HCT116 (cell line): Measurements from ENCODE around the gene RGP1. TPM values are rescaled to one million over a fixed set of nuclear protein-coding genes. Genes with fewer than 3 reads are reported as not detected.

Experiments used
- ATAC-seq: fragments of 200-7000 bp; cut with Tn5 transposase; 2 replicates; pipeline ENCODE4 v1.9.1; 2020; ENCODE audit warnings: mild to moderate bottlenecking, moderate library complexity
- BruUV-seq: library from RNA; stranded (reverse); fragments of 400-500 nt; replicated peaks from 2 replicates; lab custom pipeline; 2021; lab: Mats Ljungman, UMichigan
- CTCF ChIA-PET: fragments of 300-600 bp; sonication (Branson Sonifier 250); formaldehyde crosslinking; loops from one replicate; lab custom pipeline; 2021; ENCODE audit warnings: antibody characterized with exemption; lab: Charles Lee
- POLR2A ChIA-PET: fragments of 300-600, 350-600 bp; sonication (Branson Sonifier 250); formaldehyde crosslinking; loops from one replicate; lab custom pipeline; 2021; ENCODE audit warnings: antibody characterized with exemption; lab: Charles Lee
- RAD21 ChIA-PET, 2 experiments: fragments of 300-600 bp; sonication (Branson Sonifier 250); formaldehyde crosslinking; loops; one replicate each; lab custom pipeline; 2023; ENCODE audit warnings: low total read pairs in 2 of 2; ENCODE audit not compliant: uncharacterized antibody in 2 of 2, unreplicated experiment in 2 of 2, low non-redundant PET in 1 of 2; lab: Charles Lee
- DNase-seq: peaks from one replicate; pipeline ENCODE4 v3.0.0-alpha.2; 2010; ENCODE audit warnings: low read depth, low spot score
- H2AFZ ChIP-seq: fragments of 200-600 bp; shearing (Covaris generic), sonication (generic); 2 replicates; pipeline ENCODE4 v1.6.1; 2017; ENCODE audit warnings: low read depth, mixed run types, mixed read lengths, antibody characterized with exemption, low read length; ENCODE audit not compliant: poor library complexity, severe bottlenecking
- H3K27ac ChIP-seq: 2 replicates; pipeline ENCODE4 v1.5.1; 2012; ENCODE audit warnings: low read depth, low read length
- H3K27me3 ChIP-seq: fragments of 200-600 bp; sonication (generic); 2 replicates; pipeline ENCODE4 v1.6.1; 2016; ENCODE audit warnings: mixed run types, low read length, mixed read lengths; ENCODE audit not compliant: insufficient read depth
- H3K36me3 ChIP-seq, 2 experiments: fragments of 200-500 bp in 1 of 2; fragments of 200-600 bp in 1 of 2; sonication (Bioruptor generic) in 1 of 2; sonication (generic) in 1 of 2; 2 replicates each; pipeline versions ENCODE4 v1.5.1 to v1.6.1; 2014 to 2016; ENCODE audit warnings: low read length in 2 of 2, inconsistent platforms in 1 of 2, mixed read lengths in 1 of 2, mixed run types in 1 of 2; ENCODE audit not compliant: insufficient read depth in 2 of 2, control insufficient read depth in 1 of 2
- H3K4me1 ChIP-seq, 2 experiments: fragments of 200-600 bp in 1 of 2; sonication (generic) in 1 of 2; 2 replicates each; pipeline versions ENCODE4 v1.5.1 to v1.6.1; 2012 to 2017; ENCODE audit warnings: low read length in 2 of 2, inconsistent platforms in 1 of 2, mild to moderate bottlenecking in 1 of 2, mixed read lengths in 1 of 2, mixed run types in 1 of 2, moderate library complexity in 1 of 2; ENCODE audit not compliant: insufficient read depth in 2 of 2, control insufficient read depth in 1 of 2
- H3K4me2 ChIP-seq: fragments of 200-600 bp; sonication (generic); 2 replicates; pipeline ENCODE4 v1.6.1; 2017; ENCODE audit warnings: mixed run types, low read length, mixed read lengths
- H3K4me3 ChIP-seq, 2 experiments: fragments of 200-600 bp in 1 of 2; sonication (generic) in 1 of 2; replicated peaks in 1 of 2; 2 replicates each; pipeline ENCODE4 v1.5.1; 2011 to 2016; ENCODE audit warnings: low read length in 2 of 2, control low read depth in 1 of 2, low read depth in 1 of 2, mild to moderate bottlenecking in 1 of 2, mixed read lengths in 1 of 2, mixed run types in 1 of 2
- H3K79me2 ChIP-seq: fragments of 200-600 bp; sonication (generic); 2 replicates; pipeline ENCODE4 v1.6.1; 2017; ENCODE audit warnings: mild to moderate bottlenecking, mixed run types, low read length, moderate library complexity, mixed read lengths; ENCODE audit not compliant: insufficient read depth
- H3K9ac ChIP-seq: fragments of 200-600 bp; sonication (generic); 2 replicates; pipeline ENCODE4 v1.6.1; 2016; ENCODE audit warnings: low read length, mixed read lengths
- H3K9me2 ChIP-seq: fragments of 200-600 bp; sonication (generic), shearing (Covaris generic); 2 replicates; pipeline ENCODE4 v1.6.1; 2017; ENCODE audit warnings: mixed run types, mild to moderate bottlenecking, moderate library complexity; ENCODE audit not compliant: insufficient read depth
- H3K9me3 ChIP-seq, 2 experiments: fragments of 200-500 bp in 1 of 2; fragments of 200-600 bp in 1 of 2; sonication (Bioruptor generic) in 1 of 2; sonication (generic) in 1 of 2; 2 replicates each; pipeline ENCODE4 v1.6.1; 2014 to 2017; ENCODE audit warnings: low read length in 2 of 2, mixed read lengths in 2 of 2, inconsistent platforms in 1 of 2, low read depth in 1 of 2, mild to moderate bottlenecking in 1 of 2, mixed run types in 1 of 2, moderate library complexity in 1 of 2; ENCODE audit not compliant: control insufficient read depth in 1 of 2, insufficient read depth in 1 of 2
- H4K20me1 ChIP-seq: fragments of 200-600 bp; sonication (generic), shearing (Covaris generic); 2 replicates; pipeline ENCODE4 v1.6.1; 2017; ENCODE audit warnings: mixed run types, mild to moderate bottlenecking, moderate library complexity; ENCODE audit not compliant: insufficient read depth
- ELF1 ChIP-seq: IDR thresholded peaks from 2 replicates; pipeline ENCODE4 v1.6.1; 2012; ENCODE audit warnings: low read depth, borderline replicate concordance
- POLR2AphosphoS5 ChIP-seq: IDR thresholded peaks from 2 replicates; pipeline ENCODE4 v1.6.1; 2011; ENCODE audit warnings: mild to moderate bottlenecking, low read depth, low read length, moderate library complexity
- SRF ChIP-seq: IDR thresholded peaks from 2 replicates; pipeline ENCODE4 v1.6.1; 2012; ENCODE audit warnings: low read depth
- YY1 ChIP-seq: IDR thresholded peaks from 2 replicates; pipeline ENCODE4 v1.6.1; 2011; ENCODE audit warnings: low read length, low read depth, moderate library complexity, mild to moderate bottlenecking; ENCODE audit not compliant: insufficient replicate concordance; ENCODE audit errors: extremely low read depth
- ZBTB33 ChIP-seq: IDR thresholded peaks from 2 replicates; pipeline ENCODE4 v1.6.1; 2011; ENCODE audit warnings: mild to moderate bottlenecking, low read length, moderate library complexity; ENCODE audit not compliant: insufficient replicate concordance; ENCODE audit errors: extremely low read depth
- ZNF274 ChIP-seq: fragments of 200-500 bp; sonication (Bioruptor generic); IDR thresholded peaks from 2 replicates; pipeline ENCODE4 v1.6.1; 2014; ENCODE audit warnings: mild to moderate bottlenecking, low read depth, low read length, inconsistent platforms
- intact Hi-C: fragments of 100-400 bp; cut with micrococcal nuclease; formaldehyde crosslinking; loops from 2 replicates; pipeline ENCODE4 v1.10.0; 2022
- total RNA-seq: library from RNA; stranded (reverse); gene quantifications from one replicate; pipeline ENCODE4 v1.2.1, GENCODE V29; 2021; ENCODE audit not compliant: unreplicated experiment

RGP1 gene
- total RNA-seq, 1 experiment from 2014 or later: 32.6 TPM

- Histone ChIP-seq H3K27ac (peak overlapping the region; percentile 90; the same call in 1 of the 2 replicates), H3K9ac (no peak overlapping the region), H3K4me1 (peaks cover 22 to 36% of the 10 kb centered on the region in 2 experiments), H4K20me1 (no peaks in the 10 kb centered on the region), H3K9me3 (no peaks in the 10 kb centered on the region)
- ChIA-PET CTCF (interaction anchor here (0.9 to 1.0 kb wide), 2 partner anchors 15 to 38 kb away, joined by 3 read pairs; partner anchors contain the start of genes GBA2 and RGP1), RAD21 (no interaction called here), POLR2A (no interaction called here)
- ATAC-seq: no peak
- TF ChIP-seq ZBTB33: no peak
- TF ChIP-seq SRF: no peak
- no peak for TF ChIP-seq POLR2AphosphoS5
- TF ChIP-seq ZNF274: no peak
- TF ChIP-seq YY1: no peak
- TF ChIP-seq ELF1: no peak
- TF ChIP-seq, all 23 proteins: peak for 0
- Histone ChIP-seq H3K36me3 (peaks cover 28 to 32% of the 10 kb centered on the region in 2 experiments), H3K79me2 (peaks cover 41% of the 10 kb centered on the region), H3K27me3 (no peaks in the 10 kb centered on the region), H2AFZ (no peak overlapping the region), H3K4me3 (peak overlapping the region in 1 of 2 experiments; percentile 94; a peak in 2 of 4 replicates), H3K9me2 (no peaks in the 10 kb centered on the region), H3K4me2 (peak overlapping the region; percentile 81)
- intact Hi-C loops: no loop called here
- BruUV-seq: no TSS peak
- no peak for DNase-seq
Observed at GRCh38 chr9:35734096-35734495, 15.0 kb upstream of the RGP1 start.
